ENCODE results near the gene CCN5.

The CCN5 gene

DNA sequence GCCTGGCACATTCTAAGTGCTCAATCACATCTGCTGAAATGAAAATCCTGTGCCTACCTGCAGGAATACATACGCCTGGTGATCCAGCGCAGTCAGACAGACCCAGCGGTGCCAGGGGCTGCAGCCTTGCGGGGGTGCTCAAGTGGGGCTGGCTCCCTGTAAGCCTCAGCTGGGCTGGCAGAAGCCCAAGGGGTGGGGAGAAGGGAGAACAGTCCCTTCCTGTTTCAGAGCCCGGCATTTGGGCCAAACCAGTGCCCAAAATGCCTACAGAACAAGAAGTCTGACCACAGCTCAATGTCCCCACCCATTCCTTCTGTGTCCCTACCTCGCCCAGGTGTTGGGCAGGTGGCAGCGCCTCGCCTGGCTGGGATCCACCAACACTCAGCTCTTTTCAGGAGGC lies 53.1 kb downstream of the CCN5 start:
- no peak for ATAC-seq
- Mint-ChIP-seq H3K4me1 (no peaks in the 10 kb centered on the region), H3K9me3 (no peaks in the 10 kb centered on the region), H3K4me3 (no peak overlapping the region), H3K27ac (no peak overlapping the region), H3K27me3 (peaks cover 27% of the 10 kb centered on the region)
- DNase-seq = no peak

GRCh38 chr20:44768854-44769480 lies 53.8 kb downstream of the CCN5 start:
- DNase-seq = no peak
- Mint-ChIP-seq H3K9me3 (no peaks in the 10 kb centered on the region), H3K27me3 (peaks cover 27% of the 10 kb centered on the region), H3K4me3 (no peak overlapping the region), H3K27ac (no peak overlapping the region), H3K4me1 (no peaks in the 10 kb centered on the region)
- ATAC-seq = no peak

DNA sequence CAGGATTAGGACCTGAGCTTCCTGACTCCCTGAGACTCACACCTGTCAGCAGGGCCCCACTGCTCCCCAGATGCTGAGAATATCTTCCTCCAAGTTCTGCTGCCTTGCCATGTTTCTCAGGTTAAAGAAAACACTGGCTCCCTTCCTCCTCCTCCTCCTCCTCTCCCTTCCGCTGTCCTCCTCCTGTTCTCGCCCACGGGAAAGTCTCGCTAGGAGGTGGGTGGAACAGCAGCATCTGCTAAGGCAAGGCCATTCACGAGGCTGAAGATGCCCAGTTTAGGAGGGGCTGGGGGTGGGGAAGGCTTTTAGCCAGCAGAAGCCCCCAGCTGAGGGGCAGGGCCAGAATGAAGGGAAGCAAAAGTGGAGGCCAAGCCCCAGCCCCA lies 54.3 kb downstream of the CCN5 start:
- no peak overlapping the region for H3K27ac Mint-ChIP-seq
- no peak overlapping the region for H3K4me3 Mint-ChIP-seq
- H3K9me3 Mint-ChIP-seq = no peaks in the 10 kb centered on the region
- H3K4me1 Mint-ChIP-seq = no peaks in the 10 kb centered on the region
- ATAC-seq (no peak), DNase-seq (no peak)
- peaks cover 27% of the 10 kb centered on the region for H3K27me3 Mint-ChIP-seq

GRCh38 chr20:44770484-44771171 lies 55.5 kb downstream of the CCN5 start:
- no peaks in the 10 kb centered on the region for H3K9me3 Mint-ChIP-seq
- H3K4me1 Mint-ChIP-seq = no peaks in the 10 kb centered on the region
- DNase-seq (no peak), ATAC-seq (no peak)
- no peak overlapping the region for H3K27ac Mint-ChIP-seq
- H3K4me3 Mint-ChIP-seq = no peak overlapping the region
- peaks cover 26% of the 10 kb centered on the region for H3K27me3 Mint-ChIP-seq

DNA sequence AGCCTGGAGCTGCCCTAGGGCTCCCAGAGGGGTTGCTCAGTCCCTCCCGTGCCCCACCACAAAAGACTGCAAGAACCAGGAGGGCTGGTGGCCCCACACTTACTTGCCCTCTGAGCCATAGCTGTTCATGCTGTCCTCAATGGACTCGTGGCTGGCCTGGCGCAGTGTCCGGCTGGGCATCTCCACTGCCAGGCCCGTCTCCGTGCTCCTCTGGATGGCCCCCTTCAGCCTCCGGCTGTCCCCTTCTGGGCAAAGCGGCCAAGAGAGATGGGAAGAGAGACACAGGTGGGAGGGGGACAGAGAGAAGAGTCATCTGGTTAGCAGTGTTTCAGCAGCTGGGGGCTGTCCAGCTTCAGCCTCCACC lies 56.0 kb downstream of the CCN5 start:
- H3K4me1 Mint-ChIP-seq = no peaks in the 10 kb centered on the region
- H3K9me3 Mint-ChIP-seq = no peaks in the 10 kb centered on the region
- no peak overlapping the region for H3K4me3 Mint-ChIP-seq
- peaks cover 23% of the 10 kb centered on the region for H3K27me3 Mint-ChIP-seq
- H3K27ac Mint-ChIP-seq = no peak overlapping the region
- DNase-seq (no peak), ATAC-seq (no peak)

DNA sequence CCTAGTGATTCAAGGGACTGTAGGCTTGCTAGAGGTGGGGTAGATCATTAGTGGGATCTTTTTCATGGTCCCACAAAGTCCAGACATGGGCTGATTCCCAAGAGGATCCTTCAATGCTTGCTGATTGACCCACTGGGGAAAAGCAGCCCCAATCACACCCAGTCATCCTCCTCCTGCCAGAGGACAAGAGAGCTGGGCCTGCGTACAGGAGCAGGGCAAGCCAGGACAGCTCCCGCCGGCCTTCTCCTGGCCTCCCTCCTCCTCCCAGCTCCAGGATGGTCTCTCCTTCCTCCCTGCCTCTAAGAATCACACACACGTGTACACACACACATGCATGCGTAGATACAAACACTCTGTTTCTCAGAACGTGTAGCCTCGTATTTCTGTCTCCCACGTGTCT lies 57.5 kb downstream of the CCN5 start:
- Mint-ChIP-seq H3K4me1 (no peaks in the 10 kb centered on the region), H3K4me3 (no peak overlapping the region), H3K9me3 (no peaks in the 10 kb centered on the region), H3K27me3 (peaks cover 27% of the 10 kb centered on the region), H3K27ac (no peak overlapping the region)
- DNase-seq (no peak), ATAC-seq (no peak)

DNA sequence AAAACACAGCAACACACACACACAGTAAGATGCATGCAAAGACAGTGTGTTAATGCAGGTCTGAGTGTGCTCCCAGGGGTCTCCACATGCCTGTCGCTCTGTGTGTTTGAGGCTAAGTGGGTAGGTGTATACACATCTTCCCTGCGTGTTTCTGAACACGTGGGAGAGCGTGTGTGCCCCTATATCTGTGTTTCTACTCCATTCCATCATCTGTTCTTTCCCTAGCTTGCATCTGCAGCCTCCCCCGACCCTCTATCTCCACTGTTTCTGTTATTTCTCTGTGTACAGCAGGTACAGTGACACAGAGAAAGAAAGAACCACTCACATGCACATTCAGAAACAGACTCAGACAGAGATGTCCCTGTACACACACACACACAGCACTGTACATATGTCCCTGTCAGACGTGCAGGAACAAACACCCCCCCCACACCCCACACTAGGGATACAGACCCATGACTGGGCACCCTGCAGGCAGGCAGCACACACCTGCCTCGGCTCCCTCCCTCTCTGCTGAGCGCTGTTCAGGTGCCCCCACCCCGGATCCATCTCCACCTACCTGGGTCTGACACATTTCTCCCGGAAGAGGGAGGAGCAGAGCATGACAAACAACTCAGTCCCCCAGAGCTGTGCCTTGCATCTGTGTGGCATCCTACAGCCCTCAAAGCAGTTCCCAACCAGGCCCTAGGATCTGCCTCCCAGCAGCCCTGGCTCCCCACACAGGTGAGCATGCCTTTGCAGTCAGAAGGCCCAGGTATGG lies 58.1 kb downstream of the CCN5 start:
- Mint-ChIP-seq H3K27ac (no peak overlapping the region), H3K4me3 (no peak overlapping the region), H3K27me3 (peaks cover 27% of the 10 kb centered on the region), H3K4me1 (no peaks in the 10 kb centered on the region), H3K9me3 (no peaks in the 10 kb centered on the region)
- ATAC-seq (no peak), DNase-seq (no peak)

- DNase-seq (no peak), ATAC-seq (no peak)
- no peaks in the 10 kb centered on the region for H3K4me1 Mint-ChIP-seq
Measured at GRCh38 chr20:44776980-44777379, 61.8 kb downstream of the CCN5 start.

More at GRCh38 chr20:44776980-44777379, 61.8 kb downstream of the CCN5 start:
- peaks cover 29% of the 10 kb centered on the region for H3K27me3 Mint-ChIP-seq
- no peak overlapping the region for H3K27ac Mint-ChIP-seq
- H3K4me3 Mint-ChIP-seq = no peak overlapping the region
- H3K9me3 Mint-ChIP-seq = peaks cover 0 to 3% of the 10 kb centered on the region in 2 donors
